Esophagus muscularis mucosa (tissue), 4 donors: ENCODE data around the gene SLC35F2. TPM values are rescaled to one million over a fixed set of nuclear protein-coding genes. Genes with fewer than 3 reads are reported as not detected.

Experiments
- DNase-seq: peaks from one replicate; pipeline ENCODE4 v3.0.0-alpha.2; 2017; ENCODE audit errors: extremely low spot score
- H3K27ac ChIP-seq, 4 donors: fragments of 200-600 bp; sonication (generic); replicated peaks in 1 of 4; 1 replicate in 3 of 4; 2 replicates in 1 of 4; pipeline ENCODE4 v1.5.1; 2016 to 2019; ENCODE audit warnings: mild to moderate bottlenecking in 1 of 4
- H3K27me3 ChIP-seq, 4 donors: fragments of 200-600 bp; sonication (generic); one replicate each; pipeline versions ENCODE4 v1.5.1 to v1.6.0; 2016 to 2019
- H3K36me3 ChIP-seq, 4 donors: fragments of 200-600 bp; sonication (generic); one replicate each; pipeline ENCODE4 v1.5.1; 2016 to 2019
- H3K4me1 ChIP-seq, 4 donors: fragments of 200-600 bp; sonication (generic); one replicate each; pipeline ENCODE4 v1.5.1; 2016 to 2019
- H3K4me3 ChIP-seq, 4 donors: fragments of 200-600 bp; sonication (generic); 1 replicate in 2 of 4; 2 replicates in 2 of 4; pipeline ENCODE4 v1.5.1; 2016 to 2019; ENCODE audit warnings: mild to moderate bottlenecking in 4 of 4, moderate library complexity in 1 of 4
- H3K9me3 ChIP-seq, 4 donors: fragments of 200-600 bp; sonication (generic); 1 replicate in 3 of 4; 2 replicates in 1 of 4; pipeline ENCODE4 v1.5.1; 2016 to 2019
- EP300 ChIP-seq: sonication (generic); formaldehyde crosslinking; IDR thresholded peaks from one replicate; pipeline ENCODE4 v1.6.1; 2017; ENCODE audit warnings: antibody characterized with exemption
- POLR2A ChIP-seq: fragments of 450-650 bp; IDR thresholded peaks from one replicate; pipeline ENCODE4 v1.6.1; 2017; ENCODE audit warnings: antibody characterized with exemption, moderate library complexity, mild to moderate bottlenecking, low read depth
- POLR2AphosphoS5 ChIP-seq, 2 donors: sonication (generic); formaldehyde crosslinking; IDR thresholded peaks; one replicate each; pipeline ENCODE4 v1.6.1; 2017; ENCODE audit warnings: antibody characterized with exemption in 2 of 2
- WGBS: methylation state at CpG from one replicate; pipeline ENCODE4 v1.1.5; 2018; 5-methylcytosine and 5-hydroxymethylcytosine counted together
- intact Hi-C: fragments of 100-400 bp; cut with DNase I; formaldehyde crosslinking; loops from one replicate; pipeline ENCODE4 v1.15.1; 2023
- total RNA-seq, 4 donors: library from RNA; depleted of rRNA; stranded (reverse); fragments of >200 nt; gene quantifications; one replicate each; pipeline versions ENCODE4 v1.1.0 to v1.2.1, GENCODE V29; 2016
- TF ChIP-seq, protein P1 (sequence below), 3 experiments: fragments of 200-600 bp in 2 of 3; fragments of 450-650 bp in 1 of 3; sonication (generic) in 2 of 3; IDR thresholded peaks; one replicate each; pipeline ENCODE4 v1.5.1; 2017 to 2019; ENCODE audit warnings: antibody characterized with exemption in 3 of 3, mild to moderate bottlenecking in 2 of 3, moderate library complexity in 1 of 3

Gene SLC35F2
- total RNA-seq, 4 donors from 2014 or later: 2.1 to 4.1 (median 3.9) TPM

DNA sequence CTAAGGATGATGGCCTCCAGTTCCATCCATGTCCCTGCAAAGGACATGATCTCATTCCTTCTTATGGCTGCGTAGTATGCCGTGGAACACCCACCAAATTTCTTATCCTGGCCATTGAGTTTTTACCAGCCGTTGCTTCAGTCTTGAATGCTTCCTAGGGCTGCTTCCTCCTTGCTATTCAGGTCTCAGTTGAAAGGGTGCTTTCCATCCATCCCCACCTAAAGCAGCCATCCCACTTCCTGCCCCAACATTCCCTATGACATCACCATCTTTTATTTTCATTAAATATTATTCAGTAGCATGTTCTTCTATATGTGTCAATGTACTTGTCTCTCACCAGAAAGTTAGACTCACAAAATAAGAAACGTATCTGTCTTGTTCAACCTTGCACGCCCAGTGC lies 106.1 kb downstream of the SLC35F2 start:
- peak; percentile 70 for DNase-seq
- Histone ChIP-seq H3K4me3 (no peak overlapping the region), H3K27me3 (no peaks in the 10 kb centered on the region), H3K4me1 (peaks cover 0 to 23% (median 10%) of the 10 kb centered on the region in 4 donors), H3K9me3 (no peaks in the 10 kb centered on the region), H3K27ac (peak overlapping the region in 1 of 4 donors; percentile 9), H3K36me3 (no peaks in the 10 kb centered on the region)
- intact Hi-C loops: no loop called here
- TF ChIP-seq, protein P1, sequence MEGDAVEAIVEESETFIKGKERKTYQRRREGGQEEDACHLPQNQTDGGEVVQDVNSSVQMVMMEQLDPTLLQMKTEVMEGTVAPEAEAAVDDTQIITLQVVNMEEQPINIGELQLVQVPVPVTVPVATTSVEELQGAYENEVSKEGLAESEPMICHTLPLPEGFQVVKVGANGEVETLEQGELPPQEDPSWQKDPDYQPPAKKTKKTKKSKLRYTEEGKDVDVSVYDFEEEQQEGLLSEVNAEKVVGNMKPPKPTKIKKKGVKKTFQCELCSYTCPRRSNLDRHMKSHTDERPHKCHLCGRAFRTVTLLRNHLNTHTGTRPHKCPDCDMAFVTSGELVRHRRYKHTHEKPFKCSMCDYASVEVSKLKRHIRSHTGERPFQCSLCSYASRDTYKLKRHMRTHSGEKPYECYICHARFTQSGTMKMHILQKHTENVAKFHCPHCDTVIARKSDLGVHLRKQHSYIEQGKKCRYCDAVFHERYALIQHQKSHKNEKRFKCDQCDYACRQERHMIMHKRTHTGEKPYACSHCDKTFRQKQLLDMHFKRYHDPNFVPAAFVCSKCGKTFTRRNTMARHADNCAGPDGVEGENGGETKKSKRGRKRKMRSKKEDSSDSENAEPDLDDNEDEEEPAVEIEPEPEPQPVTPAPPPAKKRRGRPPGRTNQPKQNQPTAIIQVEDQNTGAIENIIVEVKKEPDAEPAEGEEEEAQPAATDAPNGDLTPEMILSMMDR (IDR thresholded peaks at IDR 0.05): no peak
- no peak for TF ChIP-seq POLR2A
- no peak for TF ChIP-seq EP300
- no peak for TF ChIP-seq POLR2AphosphoS5 (IDR thresholded peaks at IDR 0.05)
- WGBS: 54% methylated on average over 5 of the region's 5 CpGs

DNA sequence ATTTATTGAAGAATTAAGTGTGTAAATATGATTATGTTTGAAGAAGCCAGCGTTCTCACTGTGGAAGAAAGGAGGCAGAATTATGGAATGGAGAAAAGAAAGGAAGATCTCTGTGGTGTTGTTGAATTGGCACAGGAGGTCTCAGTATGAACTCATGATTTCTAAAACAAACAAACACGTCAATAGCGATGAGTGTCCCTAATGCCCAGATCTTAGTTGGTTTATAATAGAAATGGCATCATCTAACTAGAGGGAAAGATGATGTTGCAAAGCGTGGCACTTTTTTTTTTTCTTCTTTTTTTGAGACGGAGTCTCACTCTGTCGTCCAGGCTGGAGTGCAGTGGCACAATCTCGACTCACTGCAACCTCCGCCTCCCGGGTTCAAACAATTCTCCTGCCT lies 107.5 kb downstream of the SLC35F2 start:
- H3K4me3 ChIP-seq: no peak overlapping the region
- DNase-seq: no peak
- intact Hi-C loops: no loop called here
- WGBS: 84% methylated on average over 9 of the region's 9 CpGs
- H3K27ac ChIP-seq: no peak overlapping the region
- no peaks in the 10 kb centered on the region for H3K9me3 ChIP-seq
- TF ChIP-seq POLR2AphosphoS5 (IDR thresholded peaks at IDR 0.05) (no peak), EP300 (no peak), POLR2A (no peak)
- TF ChIP-seq, protein P1 (IDR thresholded peaks at IDR 0.05): no peak
- no peaks in the 10 kb centered on the region for H3K27me3 ChIP-seq
- H3K4me1 ChIP-seq: peaks cover 0 to 29% (median 14%) of the 10 kb centered on the region in 4 donors
- H3K36me3 ChIP-seq: no peaks in the 10 kb centered on the region

DNA sequence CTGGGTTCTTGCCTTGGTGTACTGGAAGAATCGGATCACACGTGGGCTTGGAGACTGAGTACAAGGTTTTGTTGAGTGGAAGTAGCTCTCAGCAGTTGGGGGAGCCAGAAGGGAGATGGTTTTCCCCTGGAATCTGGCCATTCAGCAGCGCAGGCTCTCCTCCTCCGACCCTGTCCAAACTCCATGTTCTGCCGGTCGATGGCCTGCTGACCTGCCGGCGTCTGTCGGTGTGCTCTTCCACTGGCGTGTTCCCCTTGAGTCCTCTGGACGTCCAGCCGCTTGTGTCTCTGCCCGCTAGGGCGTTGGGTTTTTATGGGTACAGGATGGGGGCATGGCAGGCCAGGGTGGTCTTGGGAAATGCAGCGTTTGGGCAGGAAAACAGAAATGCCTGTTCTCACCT lies 108.3 kb downstream of the SLC35F2 start:
- intact Hi-C loops: no loop called here
- H3K9me3 ChIP-seq: no peaks in the 10 kb centered on the region
- no peaks in the 10 kb centered on the region for H3K27me3 ChIP-seq
- no peak overlapping the region for H3K4me3 ChIP-seq
- peaks cover 0 to 29% (median 14%) of the 10 kb centered on the region in 4 donors for H3K4me1 ChIP-seq
- TF ChIP-seq POLR2AphosphoS5 (IDR thresholded peaks at IDR 0.05): no peak
- no peak for TF ChIP-seq EP300
- TF ChIP-seq POLR2A: no peak
- TF ChIP-seq, protein P1 (IDR thresholded peaks at IDR 0.05): no peak
- H3K36me3 ChIP-seq: no peaks in the 10 kb centered on the region
- no peak overlapping the region for H3K27ac ChIP-seq
- DNase-seq: peak; percentile 81
- WGBS: 86% methylated on average over 14 of the region's 15 CpGs

DNA sequence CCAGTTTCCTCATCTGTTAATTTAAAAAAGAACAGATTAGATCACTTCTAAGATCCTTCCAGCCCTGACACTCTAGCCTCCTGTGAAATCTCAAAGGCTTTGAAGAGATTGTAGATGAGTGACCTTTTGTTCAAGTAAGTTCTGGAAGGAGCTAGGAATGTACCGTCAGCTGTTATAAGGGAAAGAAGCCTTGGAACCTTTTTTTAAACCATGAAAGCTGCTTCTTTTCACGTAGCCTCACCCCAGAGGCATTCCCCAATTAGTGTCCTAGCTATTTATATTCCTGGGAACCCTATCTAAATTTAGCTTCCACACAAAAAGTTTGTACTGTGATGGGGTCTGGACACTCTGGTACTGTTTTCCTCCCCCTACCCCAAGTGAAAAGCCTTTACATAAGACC lies 111.0 kb downstream of the SLC35F2 start:
- H3K9me3 ChIP-seq: no peaks in the 10 kb centered on the region
- peak overlapping the region; percentile 41 to 55 (median 50) for H3K27ac ChIP-seq
- peaks cover 0 to 19% (median 5%) of the 10 kb centered on the region in 4 donors for H3K4me1 ChIP-seq
- 19% methylated on average over 2 of the region's 2 CpGs for whole genome bisulfite sequencing
- no peaks in the 10 kb centered on the region for H3K36me3 ChIP-seq
- DNase-seq: no peak
- no peak for TF ChIP-seq EP300
- peak; percentile 10 to 48 for TF ChIP-seq POLR2AphosphoS5 (IDR thresholded peaks at IDR 0.05)
- TF ChIP-seq, protein P1 (IDR thresholded peaks at IDR 0.05): no peak
- no peak for TF ChIP-seq POLR2A
- intact Hi-C loops: no loop called here
- H3K4me3 ChIP-seq: no peak overlapping the region
- no peaks in the 10 kb centered on the region for H3K27me3 ChIP-seq

DNA sequence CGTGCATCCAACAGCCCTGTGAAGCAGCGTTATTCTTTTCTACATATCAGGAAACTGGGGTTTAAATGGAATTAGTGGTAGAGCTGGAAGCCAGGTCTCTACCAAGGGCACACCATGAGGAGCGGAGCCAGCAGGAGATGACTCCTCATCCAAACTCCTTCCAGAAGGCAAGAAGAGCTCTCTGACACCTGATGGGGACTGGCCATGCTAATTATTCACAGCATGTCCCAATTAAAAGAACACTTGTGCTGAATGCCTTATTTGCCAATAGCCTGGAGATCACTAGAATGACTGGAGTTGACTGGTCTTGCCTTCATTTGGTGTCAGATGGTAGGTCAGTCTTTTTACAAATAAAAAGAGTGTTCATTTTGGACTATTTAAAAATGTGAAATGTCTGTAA lies 113.9 kb downstream of the SLC35F2 start:
- 75% methylated on average over 3 of the region's 3 CpGs for WGBS
- Histone ChIP-seq H3K27ac (no peak overlapping the region), H3K9me3 (peaks cover 0 to 4% (median under 1%) of the 10 kb centered on the region in 4 donors), H3K27me3 (peaks cover 0 to 4% (median 0%) of the 10 kb centered on the region in 4 donors), H3K4me1 (peaks cover 0 to 16% (median 4%) of the 10 kb centered on the region in 4 donors), H3K36me3 (no peaks in the 10 kb centered on the region), H3K4me3 (no peak overlapping the region)
- intact Hi-C loops: no loop called here
- no peak for TF ChIP-seq POLR2A
- TF ChIP-seq, protein P1 (IDR thresholded peaks at IDR 0.05): no peak
- TF ChIP-seq EP300: no peak
- no peak for TF ChIP-seq POLR2AphosphoS5 (IDR thresholded peaks at IDR 0.05)
- DNase-seq: peak; percentile 81
